ENCODE measurements around the gene TRIM33.

TRIM33 gene

GRCh38 chr1:114511032-114511785 lies at the start of gene TRIM33:
Gene TRIM33 (minus strand): TSS chr1:114511203. CDS start chr1:114511076, 127 bp downstream.
- DNase-seq: peak; percentile 98

- DNase-seq: no peak
These were observed 48.4 kb upstream of the TRIM33 start for GRCh38 chr1:114559356-114559755.

- DNase-seq: peak; percentile 54
These were observed 47.5 kb upstream of the TRIM33 start for GRCh38 chr1:114558544-114558943.

GRCh38 chr1:114554577-114554976 lies 43.6 kb upstream of the TRIM33 start:
- peak; percentile 40 for DNase-seq

GRCh38 chr1:114552106-114552639 lies 41.2 kb upstream of the TRIM33 start:
- DNase-seq: no peak

- no peak for DNase-seq
These were observed 40.4 kb upstream of the TRIM33 start for GRCh38 chr1:114551400-114551799.

- no peak for DNase-seq
These were observed 39.3 kb upstream of the TRIM33 start for GRCh38 chr1:114550336-114550735.

- DNase-seq: no peak
These were observed 38.1 kb upstream of the TRIM33 start for GRCh38 chr1:114549137-114549536.

GRCh38 chr1:114547076-114547475 lies 36.1 kb upstream of the TRIM33 start:
- DNase-seq: no peak

- no peak for DNase-seq
These were observed 34.8 kb upstream of the TRIM33 start for GRCh38 chr1:114545796-114546195.

- no peak for DNase-seq
These were observed 34.3 kb upstream of the TRIM33 start for GRCh38 chr1:114545315-114545714.

GRCh38 chr1:114540821-114541220 lies 29.8 kb upstream of the TRIM33 start:
- no peak for DNase-seq

- DNase-seq: no peak
These were observed 29.3 kb upstream of the TRIM33 start for GRCh38 chr1:114540272-114540671.

GRCh38 chr1:114536043-114536442 lies 25.0 kb upstream of the TRIM33 start:
- no peak for DNase-seq

GRCh38 chr1:114535401-114535800 lies 24.4 kb upstream of the TRIM33 start:
- no peak for DNase-seq

- DNase-seq: no peak
These were observed 20.1 kb upstream of the TRIM33 start for GRCh38 chr1:114531094-114531493.

GRCh38 chr1:114530224-114530623 lies 19.2 kb upstream of the TRIM33 start:
- no peak for DNase-seq

GRCh38 chr1:114524944-114525343 lies 13.9 kb upstream of the TRIM33 start:
- DNase-seq: peak; percentile 22

GRCh38 chr1:114522264-114522575 lies 11.2 kb upstream of the TRIM33 start:
- no peak for DNase-seq

- DNase-seq: no peak
These were observed 10.6 kb upstream of the TRIM33 start for GRCh38 chr1:114521396-114522263.

- DNase-seq: no peak
These were observed 6.3 kb upstream of the TRIM33 start for GRCh38 chr1:114517348-114517747.

GRCh38 chr1:114512595-114513280 lies 1.7 kb upstream of the TRIM33 start:
- peak; percentile 11 for DNase-seq

GRCh38 chr1:114510274-114511031 lies 550 bp downstream of the TRIM33 start:
- DNase-seq: peak; percentile 87
